HG02870 (cell line): ENCODE measurements around the gene PDGFRA.
A peak's percentile ranks its signal among the peaks of the same experiment; 100 is the strongest.

Experiments used
- ATAC-seq: cut with Tn5 transposase; IDR thresholded peaks from one replicate; pipeline ENCODE4 v1.9.1; 2021; ENCODE audit warnings: mild to moderate bottlenecking, moderate library complexity; ENCODE audit not compliant: unreplicated experiment

Gene PDGFRA

GRCh38 chr4:54228961-54229501 is at the start of gene PDGFRA:
Gene PDGFRA (plus strand): TSS chr4:54229293. CDS start chr4:54258769, 29,476 bp downstream.
- no peak for ATAC-seq

DNA sequence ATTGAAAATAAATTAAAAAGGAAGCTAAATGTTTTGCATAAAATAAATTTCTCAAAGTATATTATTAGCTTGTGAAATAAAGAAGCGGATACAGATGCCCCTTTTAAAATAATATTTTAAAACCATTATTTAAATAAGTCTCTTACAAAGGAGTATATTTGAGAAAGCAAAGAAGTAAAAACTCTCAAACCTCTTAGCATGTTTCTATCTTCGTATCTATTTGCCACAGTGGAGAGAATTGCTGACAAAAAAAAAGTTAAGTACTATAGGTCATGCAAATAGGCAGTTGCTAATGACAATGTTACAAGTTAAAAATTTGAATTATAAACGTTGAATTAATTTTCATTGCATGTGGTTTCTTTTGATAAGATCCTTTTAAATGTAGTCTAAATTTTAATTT is 44.5 kb upstream of the PDGFRA start:
- no peak for ATAC-seq

- ATAC-seq: no peak
These were observed 43.9 kb upstream of the PDGFRA start for GRCh38 chr4:54185044-54185780.

- ATAC-seq: no peak
These were observed 43.2 kb upstream of the PDGFRA start for GRCh38 chr4:54185866-54186265.

- ATAC-seq: no peak
These were observed 42.7 kb upstream of the PDGFRA start for GRCh38 chr4:54186371-54186770.

- ATAC-seq: no peak
These were observed 41.9 kb upstream of the PDGFRA start for GRCh38 chr4:54187148-54187547.

- no peak for ATAC-seq
These were observed 40.0 kb upstream of the PDGFRA start for GRCh38 chr4:54189140-54189539.

DNA sequence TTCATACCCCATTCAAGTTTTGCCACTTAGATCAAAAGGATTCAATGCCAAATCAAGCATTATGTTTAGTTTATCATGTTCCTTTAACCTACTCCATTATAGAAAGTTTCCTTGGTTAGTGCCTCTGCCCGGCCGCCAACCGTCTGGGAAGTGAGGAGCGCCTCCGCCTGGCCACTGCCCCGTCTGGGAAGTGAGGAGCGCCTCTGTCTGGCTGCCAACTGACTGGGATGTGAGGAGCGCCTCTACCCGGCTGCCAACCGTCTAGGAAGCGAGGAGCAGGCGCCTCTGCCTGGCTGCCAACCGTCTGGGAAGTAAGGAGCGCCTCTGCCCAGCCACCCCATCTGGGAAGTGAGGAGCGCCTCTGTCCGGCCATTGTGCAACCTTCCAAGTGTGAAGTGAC is 36.3 kb upstream of the PDGFRA start:
- ATAC-seq: no peak

DNA sequence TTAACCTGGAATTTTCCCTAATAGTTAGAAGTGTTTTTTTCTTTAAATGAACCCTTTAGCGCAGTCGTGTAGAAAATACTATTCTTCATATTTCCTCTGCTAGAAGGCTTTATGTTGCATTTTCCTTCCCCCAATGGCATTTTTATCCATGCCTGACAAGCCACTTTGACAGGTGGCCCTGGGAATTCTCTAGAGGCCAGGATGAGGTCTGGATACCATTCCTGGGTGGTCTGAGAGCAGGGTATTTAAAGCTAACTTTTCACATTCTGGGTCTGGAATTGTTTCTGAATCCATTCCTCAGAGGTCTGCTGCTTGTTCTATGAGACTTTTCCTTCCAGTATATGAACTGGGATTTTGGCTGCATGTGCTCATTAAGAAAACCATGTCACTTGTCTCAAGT is 31.2 kb upstream of the PDGFRA start:
- ATAC-seq: no peak

GRCh38 chr4:54199919-54200318 is 29.2 kb upstream of the PDGFRA start:
- ATAC-seq: no peak

- no peak for ATAC-seq
These were observed 19.5 kb upstream of the PDGFRA start for GRCh38 chr4:54209617-54210016.

GRCh38 chr4:54213001-54213400 is 16.1 kb upstream of the PDGFRA start:
- no peak for ATAC-seq

DNA sequence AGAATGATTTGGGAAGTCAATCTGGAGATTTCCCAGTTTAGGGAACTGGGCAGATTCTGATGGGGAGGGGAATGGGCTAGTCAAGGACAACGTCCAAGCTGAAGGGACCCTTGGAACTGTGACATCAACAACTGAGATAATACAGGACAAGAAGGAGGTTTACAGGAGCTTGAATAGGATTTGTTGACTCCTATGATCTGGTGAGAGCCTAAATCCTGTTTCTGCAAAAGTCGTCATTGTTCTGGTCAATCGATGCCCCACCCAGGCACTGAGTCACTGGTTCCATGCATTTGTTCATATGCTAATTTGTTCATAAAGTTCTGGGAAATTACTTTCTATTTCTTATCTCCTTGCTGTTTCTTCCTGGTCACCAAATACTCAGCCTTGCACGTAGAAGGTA is 15.3 kb upstream of the PDGFRA start:
- no peak for ATAC-seq

DNA sequence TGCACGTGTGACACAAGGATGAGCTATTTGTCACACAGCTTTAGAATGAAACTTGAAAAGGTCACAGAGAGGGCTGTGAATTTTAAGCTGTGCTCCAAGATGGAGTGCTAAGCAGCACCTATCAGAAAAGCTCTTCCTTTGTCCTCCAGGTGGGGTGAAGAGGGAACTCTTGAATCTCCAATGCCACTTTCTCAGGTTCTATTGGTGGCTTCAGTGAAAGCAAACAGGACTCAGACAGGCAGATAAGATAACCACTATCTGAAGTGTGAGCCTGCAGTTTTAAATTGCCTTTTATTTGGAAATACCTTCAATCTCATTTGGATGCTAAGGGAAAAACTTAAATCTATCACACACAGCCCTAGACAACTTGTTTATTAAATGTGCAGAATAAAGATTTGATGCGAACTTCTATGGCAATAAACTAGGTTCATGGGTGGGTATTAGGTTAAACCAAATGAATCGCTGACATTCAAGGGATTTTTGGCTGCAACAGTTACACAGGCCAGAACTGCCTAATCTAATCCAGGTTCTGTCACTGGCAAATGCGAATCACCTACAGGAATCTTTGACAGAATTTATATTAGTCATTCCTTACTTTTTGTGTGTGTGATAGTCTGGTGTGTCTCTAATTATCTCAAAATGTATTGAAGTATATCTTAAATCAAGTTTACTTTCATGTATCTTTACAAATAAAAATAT is 13.6 kb upstream of the PDGFRA start:
- ATAC-seq: no peak

DNA sequence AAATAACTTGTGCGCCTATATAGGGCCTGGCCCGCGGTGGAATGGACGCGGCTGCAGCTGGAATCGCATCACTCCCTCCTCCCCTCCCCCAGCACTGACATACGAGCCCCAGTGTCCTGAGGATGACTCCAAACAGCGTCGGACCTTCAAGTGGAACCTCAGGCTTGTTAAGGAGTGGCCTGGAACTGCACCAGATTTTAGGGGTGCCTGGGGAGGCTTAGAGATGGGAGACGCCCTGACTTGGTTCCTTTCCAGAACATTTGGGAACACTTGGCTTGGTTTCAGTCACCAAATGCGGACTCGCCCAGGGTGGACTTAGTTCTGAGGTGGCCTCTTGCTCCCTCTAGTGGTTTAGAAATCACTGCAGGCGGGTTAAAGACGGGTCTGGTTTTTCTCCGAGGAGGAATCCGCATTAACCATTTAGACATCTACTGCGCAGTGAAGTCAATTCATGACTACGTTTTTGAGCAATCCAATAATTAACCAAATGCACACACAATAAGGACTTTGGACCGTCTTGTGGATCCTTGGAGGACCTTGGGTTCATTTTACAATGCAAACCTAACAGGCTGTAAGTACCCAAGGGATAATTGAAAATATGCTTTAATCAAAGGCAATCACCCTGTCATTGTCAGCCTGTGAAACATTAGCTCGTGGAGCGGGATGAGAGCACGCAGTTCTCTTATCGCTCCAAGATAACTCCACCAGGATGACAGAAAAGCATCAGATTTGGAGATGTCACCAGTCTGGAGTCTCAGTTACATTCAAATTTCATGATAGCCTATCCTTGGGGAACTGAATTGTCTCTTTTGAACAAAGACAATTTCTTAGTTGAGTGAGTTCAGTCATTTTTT is 11.2 kb upstream of the PDGFRA start:
- peak; percentile 69 for ATAC-seq

DNA sequence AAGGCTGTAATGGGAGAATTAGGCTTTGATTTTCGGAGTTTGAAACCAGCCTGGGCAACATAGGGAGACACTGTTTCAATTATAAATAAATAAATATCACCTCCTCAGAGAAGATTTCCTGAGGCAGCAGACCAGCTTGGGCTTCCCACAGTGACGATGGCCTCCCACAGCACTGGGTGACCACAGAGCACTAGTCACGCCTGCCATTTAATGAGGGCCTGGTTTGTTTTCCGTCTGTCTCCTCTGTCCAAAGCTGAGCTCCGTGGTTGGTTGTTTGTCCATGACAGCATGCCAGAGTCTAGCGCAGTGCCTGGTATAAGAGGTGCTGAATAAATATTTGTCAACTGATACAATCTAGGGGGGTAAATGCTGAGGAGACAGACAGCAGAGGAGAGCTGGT is 10.4 kb upstream of the PDGFRA start:
- ATAC-seq: no peak

- no peak for ATAC-seq
These were observed 4.0 kb upstream of the PDGFRA start for GRCh38 chr4:54224996-54225597.

- ATAC-seq: no peak
These were observed 3.3 kb upstream of the PDGFRA start for GRCh38 chr4:54225598-54226403.

- ATAC-seq: no peak
These were observed 2.5 kb upstream of the PDGFRA start for GRCh38 chr4:54226404-54227255.
